ENCODE results near the gene POU5F1. TPM values are rescaled to one million over a fixed set of nuclear protein-coding genes. Genes with fewer than 3 reads are reported as not detected.
"Not testable (repeated sequence)": the region's sequence is repeated elsewhere in the genome, so short reads cannot be mapped to it uniquely, and the experiment has no call there.

Gene POU5F1
- total RNA-seq, 1 donor from 2014 or later: 5.0 TPM

GRCh38 chr6:31169123-31169857, 1.2 kb downstream of the POU5F1 start:
- Histone ChIP-seq H3K9me3 (no peaks in the 10 kb centered on the region), H3K4me1 (no peaks in the 10 kb centered on the region), H3K36me3 (no peaks in the 10 kb centered on the region), H3K27ac (no peak overlapping the region), H3K4me3 (no peak overlapping the region), H3K27me3 (ENCODE audit: low read depth) (no peaks in the 10 kb centered on the region)
- no peak for TF ChIP-seq CTCF (IDR thresholded peaks at IDR 0.05)
- no peak for DNase-seq
- intact Hi-C loops (cut with DNase I): no loop called here
- ATAC-seq: no peak

GRCh38 chr6:31168606-31169005, 1.9 kb downstream of the POU5F1 start:
- intact Hi-C loops (cut with DNase I): no loop called here
- no peak for TF ChIP-seq CTCF (IDR thresholded peaks at IDR 0.05)
- Histone ChIP-seq H3K9me3 (no peaks in the 10 kb centered on the region), H3K27me3 (ENCODE audit: low read depth) (no peaks in the 10 kb centered on the region), H3K36me3 (no peaks in the 10 kb centered on the region), H3K4me3 (no peak overlapping the region), H3K27ac (no peak overlapping the region), H3K4me1 (no peaks in the 10 kb centered on the region)
- peak; percentile 1 for DNase-seq
- no peak for ATAC-seq

GRCh38 chr6:31165986-31166385, 4.5 kb downstream of the POU5F1 start:
- ATAC-seq (no peak), DNase-seq (no peak)
- no peak for TF ChIP-seq CTCF (IDR thresholded peaks at IDR 0.05)
- H3K36me3 ChIP-seq: no peaks in the 10 kb centered on the region
- no peak overlapping the region for H3K27ac ChIP-seq
- H3K9me3 ChIP-seq: no peaks in the 10 kb centered on the region
- no peaks in the 10 kb centered on the region for H3K4me1 ChIP-seq
- intact Hi-C loops (cut with DNase I): no loop called here
- H3K4me3 ChIP-seq: no peak overlapping the region
- H3K27me3 ChIP-seq (ENCODE audit: low read depth): no peaks in the 10 kb centered on the region

GRCh38 chr6:31165064-31165832, 5.2 kb downstream of the POU5F1 start:
- H3K4me3 ChIP-seq; DNase-seq; H3K27me3 ChIP-seq (ENCODE audit: low read depth); H3K27ac ChIP-seq; intact Hi-C loops (cut with DNase I); H3K9me3 ChIP-seq; ATAC-seq; H3K36me3 ChIP-seq; H3K4me1 ChIP-seq: not testable (repeated sequence)

GRCh38 chr6:31164475-31165063, 5.9 kb downstream of the POU5F1 start:
- H3K36me3 ChIP-seq; intact Hi-C loops (cut with DNase I); H3K4me1 ChIP-seq; H3K9me3 ChIP-seq; ATAC-seq; H3K4me3 ChIP-seq; DNase-seq; H3K27ac ChIP-seq; H3K27me3 ChIP-seq (ENCODE audit: low read depth): not testable (repeated sequence)

- Histone ChIP-seq H3K9me3 (no peaks in the 10 kb centered on the region), H3K36me3 (no peaks in the 10 kb centered on the region), H3K4me3 (no peak overlapping the region), H3K4me1 (peaks cover 8% of the 10 kb centered on the region), H3K27me3 (ENCODE audit: low read depth) (no peaks in the 10 kb centered on the region), H3K27ac (no peak overlapping the region)
- ATAC-seq (peak; percentile 60 to 63), DNase-seq (no peak)
- TF ChIP-seq CTCF (IDR thresholded peaks at IDR 0.05): no peak
- intact Hi-C loops (cut with DNase I): no loop called here
Observed at GRCh38 chr6:31163922-31164321, 6.6 kb downstream of the POU5F1 start.

All from lower lobe of right lung (tissue), 2 donors.